Endothelial cell (in vitro differentiated cells): ENCODE measurements around the gene SSR4. TPM values are rescaled to one million over a fixed set of nuclear protein-coding genes. Genes with fewer than 3 reads are reported as not detected.
"Not testable (repeated sequence)": the region's sequence is repeated elsewhere in the genome, so short reads cannot be mapped to it uniquely, and the experiment has no call there.

Experiments
- DNase-seq: peaks from one replicate; pipeline ENCODE4 v3.0.0; 2021; ENCODE audit warnings: low spot score
- H3K27ac Mint-ChIP-seq: one replicate; pipeline ENCODE4 v1.8.0; 2021; ENCODE audit warnings: mixed read lengths, inconsistent platforms; ENCODE audit not compliant: unreplicated experiment
- H3K27me3 Mint-ChIP-seq: one replicate; pipeline ENCODE4 v1.8.0; 2021; ENCODE audit warnings: mild to moderate bottlenecking, moderate library complexity, mixed read lengths, inconsistent platforms; ENCODE audit not compliant: unreplicated experiment
- H3K36me3 Mint-ChIP-seq: one replicate; pipeline ENCODE4 v1.8.0; 2021; ENCODE audit warnings: mild to moderate bottlenecking, low read depth, mixed read lengths, inconsistent platforms; ENCODE audit not compliant: unreplicated experiment
- H3K4me1 Mint-ChIP-seq: one replicate; pipeline ENCODE4 v1.8.0; 2021; ENCODE audit warnings: mild to moderate bottlenecking, mixed read lengths, inconsistent platforms; ENCODE audit not compliant: unreplicated experiment
- H3K4me3 Mint-ChIP-seq: one replicate; pipeline ENCODE4 v1.8.0; 2021; ENCODE audit warnings: mild to moderate bottlenecking, mixed read lengths, inconsistent platforms; ENCODE audit not compliant: unreplicated experiment
- H3K9me3 Mint-ChIP-seq: one replicate; pipeline ENCODE4 v1.8.0; 2021; ENCODE audit warnings: mixed read lengths, inconsistent platforms; ENCODE audit not compliant: unreplicated experiment
- long read RNA-seq: library from polyadenylated mRNA; unstranded; transcript quantifications from one replicate; pipeline ENCODE4 v2.0.0, GENCODE V29; 2020; ENCODE audit not compliant: unreplicated experiment
- total RNA-seq: library from RNA; stranded (reverse); fragmentation: NEBNext Ultra II Directional; extraction: Animal tissue kit (Norgen Biotek cat#: 25700); gene quantifications from one replicate; pipeline ENCODE4 v1.2.1, GENCODE V29; 2021; ENCODE audit not compliant: unreplicated experiment
- TF ChIP-seq, protein P1 (sequence below): fragments of 200-600 bp; sonication (generic); IDR thresholded peaks from one replicate; pipeline ENCODE4 v1.5.0; 2021; ENCODE audit warnings: antibody characterized with exemption; ENCODE audit not compliant: unreplicated experiment

Gene SSR4
- total RNA-seq: 243 TPM
- long read RNA-seq, transcript SSR4-203 (6 exons, 643 nt): major isoform, 170 of 190 reads
- long read RNA-seq, partial matches to known transcripts: 1 of 190 reads
- long read RNA-seq, other reads (novel, unspliced or antisense): 13 of 190 reads

DNA sequence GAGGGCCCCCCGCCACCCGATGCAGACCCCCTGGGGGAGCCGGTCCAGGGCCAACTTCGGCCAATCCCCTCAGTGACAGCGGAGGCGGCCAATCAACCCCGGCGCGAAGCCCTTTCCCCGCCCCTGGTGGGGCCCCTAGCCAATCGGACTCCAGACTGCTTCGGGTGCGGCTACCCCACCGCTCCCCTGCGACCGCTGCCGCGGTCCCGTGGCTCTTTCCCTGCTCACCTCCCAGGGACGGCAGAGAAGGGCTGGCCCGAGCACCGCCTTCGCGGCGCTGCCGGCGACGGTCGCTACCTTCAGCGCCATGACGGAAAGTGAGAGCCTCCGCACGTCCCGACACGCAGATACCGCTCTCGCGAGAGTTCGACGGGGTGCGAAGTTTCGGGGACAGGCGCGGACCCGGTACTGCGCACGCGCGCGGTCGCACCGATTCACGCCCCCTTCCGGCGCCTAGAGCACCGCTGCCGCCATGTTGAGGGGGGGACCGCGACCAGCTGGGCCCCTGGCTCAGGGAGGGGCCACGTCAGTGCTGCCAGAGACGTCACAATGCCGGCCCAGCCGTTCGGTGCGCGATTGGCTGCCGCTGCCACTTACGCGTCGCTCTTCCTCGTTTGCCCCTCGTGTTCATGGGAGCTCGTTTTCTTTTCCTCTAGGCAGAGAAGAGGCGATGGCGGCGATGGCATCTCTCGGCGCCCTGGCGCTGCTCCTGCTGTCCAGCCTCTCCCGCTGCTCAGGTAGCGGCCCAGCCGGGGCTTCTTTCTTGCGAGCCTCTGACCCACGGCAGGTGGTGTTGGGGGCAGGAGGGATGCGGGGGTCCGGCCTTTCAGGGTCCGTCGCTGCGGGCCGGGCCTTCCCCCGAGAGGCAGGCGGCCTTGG, at the start of gene SSR4, which contains the start of gene IDH3G:
Gene SSR4 (plus strand): TSS at position 651 of the 879 bp plus-strand sequence. CDS start 20 bp downstream, at position 671.
Gene IDH3G (minus strand): TSS at position 358 of the 879 bp plus-strand sequence. CDS start 49 bp downstream, at position 309.
- Mint-ChIP-seq H3K27me3 (peaks cover 3% of the 10 kb centered on the region), H3K36me3 (no peaks in the 10 kb centered on the region), H3K4me3 (peak within 1 kb of the TSS; percentile 95), H3K9me3 (no peaks in the 10 kb centered on the region), H3K4me1 (peaks cover 5% of the 10 kb centered on the region), H3K27ac (peak within 1 kb of the TSS; percentile 81)
- DNase-seq: peak; percentile 90
- TF ChIP-seq, protein P1, sequence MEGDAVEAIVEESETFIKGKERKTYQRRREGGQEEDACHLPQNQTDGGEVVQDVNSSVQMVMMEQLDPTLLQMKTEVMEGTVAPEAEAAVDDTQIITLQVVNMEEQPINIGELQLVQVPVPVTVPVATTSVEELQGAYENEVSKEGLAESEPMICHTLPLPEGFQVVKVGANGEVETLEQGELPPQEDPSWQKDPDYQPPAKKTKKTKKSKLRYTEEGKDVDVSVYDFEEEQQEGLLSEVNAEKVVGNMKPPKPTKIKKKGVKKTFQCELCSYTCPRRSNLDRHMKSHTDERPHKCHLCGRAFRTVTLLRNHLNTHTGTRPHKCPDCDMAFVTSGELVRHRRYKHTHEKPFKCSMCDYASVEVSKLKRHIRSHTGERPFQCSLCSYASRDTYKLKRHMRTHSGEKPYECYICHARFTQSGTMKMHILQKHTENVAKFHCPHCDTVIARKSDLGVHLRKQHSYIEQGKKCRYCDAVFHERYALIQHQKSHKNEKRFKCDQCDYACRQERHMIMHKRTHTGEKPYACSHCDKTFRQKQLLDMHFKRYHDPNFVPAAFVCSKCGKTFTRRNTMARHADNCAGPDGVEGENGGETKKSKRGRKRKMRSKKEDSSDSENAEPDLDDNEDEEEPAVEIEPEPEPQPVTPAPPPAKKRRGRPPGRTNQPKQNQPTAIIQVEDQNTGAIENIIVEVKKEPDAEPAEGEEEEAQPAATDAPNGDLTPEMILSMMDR: no peak

DNA sequence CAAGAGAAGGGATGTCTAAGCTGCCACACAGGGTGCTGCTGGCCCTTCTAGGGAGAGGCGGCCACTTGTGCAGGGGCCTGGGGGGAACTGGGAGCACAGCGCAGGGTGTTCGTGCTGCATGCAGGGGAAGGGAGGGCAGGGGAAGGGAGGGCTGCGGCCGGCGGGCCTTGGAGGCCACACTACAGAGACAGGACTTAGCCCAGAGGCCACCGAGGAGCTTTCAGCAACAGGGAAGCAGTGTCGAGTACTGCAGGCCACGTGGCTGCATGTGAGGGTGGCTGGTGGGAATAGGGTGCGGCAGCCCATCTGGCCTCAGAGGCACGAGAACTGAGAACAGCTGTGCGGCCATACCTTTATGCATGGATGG, 49.4 kb upstream of the SSR4 start:
- H3K36me3 Mint-ChIP-seq, H3K27ac Mint-ChIP-seq, H3K4me3 Mint-ChIP-seq, H3K27me3 Mint-ChIP-seq, H3K4me1 Mint-ChIP-seq, DNase-seq, H3K9me3 Mint-ChIP-seq: not testable (repeated sequence)

DNA sequence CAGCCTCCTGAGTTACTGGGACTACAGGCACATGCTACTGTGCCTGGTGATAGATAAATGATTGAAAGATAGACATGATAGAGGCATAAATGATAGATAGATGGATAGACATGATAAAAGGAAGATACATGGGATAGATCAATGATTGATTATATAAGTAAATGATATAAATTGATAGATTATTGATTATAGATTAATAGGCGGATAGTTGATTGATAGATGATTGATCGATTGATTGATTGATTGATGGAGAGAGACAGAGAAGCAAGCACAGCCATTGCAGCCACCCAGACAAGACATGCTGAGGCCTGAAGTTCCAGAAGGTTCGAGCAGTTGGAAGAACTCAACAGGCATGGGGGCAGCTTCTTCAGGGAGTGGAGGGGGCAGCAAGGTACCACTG, 48.1 kb upstream of the SSR4 start:
- Mint-ChIP-seq H3K27ac (no peak overlapping the region), H3K4me1 (no peaks in the 10 kb centered on the region), H3K27me3 (no peaks in the 10 kb centered on the region), H3K36me3 (no peaks in the 10 kb centered on the region), H3K4me3 (no peak overlapping the region), H3K9me3 (no peaks in the 10 kb centered on the region)
- TF ChIP-seq, protein P1: no peak
- no peak for DNase-seq

DNA sequence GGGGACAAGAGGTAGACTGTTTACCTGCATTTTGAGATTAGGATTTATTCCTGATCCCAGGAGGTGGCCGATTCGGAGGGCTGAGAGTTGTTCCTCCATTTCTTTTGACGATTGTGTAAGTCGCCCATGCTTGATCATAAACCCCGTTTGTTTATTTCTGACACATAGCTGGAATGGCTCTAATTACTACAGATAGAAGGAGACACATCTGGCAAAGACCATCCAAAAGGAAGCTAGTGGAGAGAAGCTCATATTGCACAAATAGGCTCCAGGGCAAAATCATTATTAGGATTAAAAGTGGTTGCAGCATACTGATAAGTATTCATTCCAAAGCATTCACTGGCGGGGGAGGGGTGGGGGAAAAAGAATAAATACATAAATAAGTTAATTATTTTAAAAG, 47.5 kb upstream of the SSR4 start:
- H3K27me3 Mint-ChIP-seq, H3K4me1 Mint-ChIP-seq, H3K27ac Mint-ChIP-seq, DNase-seq, H3K9me3 Mint-ChIP-seq, H3K36me3 Mint-ChIP-seq, H3K4me3 Mint-ChIP-seq: not testable (repeated sequence)

DNA sequence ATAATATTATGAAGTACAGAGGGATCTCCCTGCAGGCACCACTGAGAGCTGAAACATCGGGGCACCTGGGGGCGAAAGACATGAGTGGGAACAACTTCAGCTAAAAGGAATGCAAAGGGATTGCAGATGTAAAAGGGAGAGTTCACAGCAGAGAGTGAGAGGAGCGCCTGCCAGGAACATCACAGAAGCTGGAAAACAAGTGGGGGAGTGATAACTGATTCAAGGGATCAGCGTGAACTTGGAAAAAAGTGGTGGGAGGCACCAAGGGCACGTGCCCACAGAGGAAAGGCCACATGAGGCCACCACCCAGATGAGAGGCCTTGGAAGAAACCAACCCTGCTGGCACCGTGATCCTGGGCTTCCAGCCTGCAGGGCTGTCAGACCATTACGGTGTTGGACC, 45.5 kb upstream of the SSR4 start:
- DNase-seq, H3K4me1 Mint-ChIP-seq, H3K9me3 Mint-ChIP-seq, H3K27me3 Mint-ChIP-seq, H3K4me3 Mint-ChIP-seq, H3K27ac Mint-ChIP-seq, H3K36me3 Mint-ChIP-seq: not testable (repeated sequence)

DNA sequence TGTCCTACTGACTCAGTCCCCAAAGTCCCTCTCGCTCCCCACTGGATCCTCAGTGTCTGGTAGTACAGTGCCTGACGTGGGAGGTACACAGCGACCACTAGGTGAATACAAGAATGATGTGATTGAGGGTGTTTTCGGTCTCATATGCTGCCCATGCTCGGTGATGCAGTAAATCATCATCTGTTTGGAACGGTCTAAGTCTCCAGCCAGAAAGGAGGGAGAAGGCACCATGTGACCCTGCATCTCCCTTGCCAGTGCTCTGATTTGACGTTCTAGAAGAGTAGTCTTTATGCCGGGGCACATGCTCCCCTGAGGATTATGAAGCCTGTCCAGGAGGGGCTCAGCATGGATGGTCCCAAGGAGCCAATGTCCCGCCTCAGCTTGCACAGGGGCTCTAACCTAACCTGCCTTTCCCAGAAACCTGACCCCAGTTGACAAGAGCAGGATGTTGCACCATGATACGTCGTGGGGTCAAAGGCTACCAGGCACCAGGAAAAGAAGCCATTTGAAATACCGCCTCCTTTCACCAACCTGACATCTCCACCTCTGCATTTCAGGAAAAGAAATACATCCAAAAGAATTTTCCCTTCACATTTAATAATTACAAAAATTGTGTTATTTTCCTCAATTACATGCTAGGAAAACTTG, 44.2 kb upstream of the SSR4 start:
- Mint-ChIP-seq H3K36me3 (no peaks in the 10 kb centered on the region), H3K9me3 (no peaks in the 10 kb centered on the region), H3K4me1 (no peaks in the 10 kb centered on the region), H3K27me3 (no peaks in the 10 kb centered on the region), H3K4me3 (no peak overlapping the region), H3K27ac (no peak overlapping the region)
- DNase-seq: no peak
- TF ChIP-seq, protein P1: no peak
